Astrocyte (in vitro differentiated cells and primary cell): Measurements from ENCODE around the gene TMEM178B. TPM values are rescaled to one million over a fixed set of nuclear protein-coding genes. Genes with fewer than 3 reads are reported as not detected.

Experiments used
- DNase-seq: peaks from one replicate; pipeline ENCODE4 v3.0.0-alpha.2; 2010; ENCODE audit warnings: low read depth
- FAIRE-seq: peaks from 2 replicates; lab custom pipeline; 2011; peaks lifted over from hg19 to GRCh38; lab: Jason Lieb, UNC
- H2AFZ ChIP-seq: 2 replicates; pipeline ENCODE4 v1.6.0; 2012; ENCODE audit warnings: low read depth, low read length, inconsistent platforms
- H3K27ac ChIP-seq: 2 replicates; pipeline ENCODE4 v1.5.1; 2011; ENCODE audit warnings: low read depth, low read length, inconsistent platforms
- H3K27me3 ChIP-seq: 2 replicates; pipeline ENCODE4 v1.6.0; 2011; ENCODE audit warnings: low read length, inconsistent platforms; ENCODE audit not compliant: insufficient read depth
- H3K36me3 ChIP-seq: 2 replicates; pipeline ENCODE4 v1.5.1; 2011; ENCODE audit warnings: low read length, inconsistent platforms; ENCODE audit not compliant: insufficient read depth
- H3K4me1 ChIP-seq: 2 replicates; pipeline ENCODE4 v1.5.1; 2011; ENCODE audit warnings: low read length, inconsistent platforms; ENCODE audit not compliant: insufficient read depth
- H3K4me2 ChIP-seq: 2 replicates; pipeline ENCODE4 v1.6.0; 2012; ENCODE audit warnings: low read length, inconsistent platforms
- H3K4me3 ChIP-seq: 2 replicates; pipeline ENCODE4 v1.5.1; 2011; ENCODE audit warnings: low read depth, mild to moderate bottlenecking, low read length, inconsistent platforms; ENCODE audit not compliant: insufficient read depth
- H3K79me2 ChIP-seq: 2 replicates; pipeline ENCODE4 v1.6.0; 2012; ENCODE audit warnings: mild to moderate bottlenecking, low read length, inconsistent platforms; ENCODE audit not compliant: insufficient read depth
- H3K9ac ChIP-seq: 2 replicates; pipeline ENCODE4 v1.6.0; 2012; ENCODE audit warnings: mild to moderate bottlenecking, low read length, inconsistent platforms
- H3K9me3 ChIP-seq: 2 replicates; pipeline ENCODE4 v1.5.1; 2012; ENCODE audit warnings: low read depth, mild to moderate bottlenecking, low read length, inconsistent platforms; ENCODE audit not compliant: insufficient read depth
- H4K20me1 ChIP-seq: 2 replicates; pipeline ENCODE4 v1.6.0; 2012; ENCODE audit warnings: low read length, inconsistent platforms; ENCODE audit not compliant: insufficient read depth
- H3K27ac Mint-ChIP-seq: one replicate; pipeline ENCODE4 v1.8.0; 2021; ENCODE audit warnings: mild to moderate bottlenecking, mixed read lengths; ENCODE audit not compliant: unreplicated experiment
- H3K27me3 Mint-ChIP-seq: one replicate; pipeline ENCODE4 v1.8.0; 2021; ENCODE audit warnings: low read depth, mixed read lengths; ENCODE audit not compliant: unreplicated experiment
- H3K36me3 Mint-ChIP-seq: one replicate; pipeline ENCODE4 v1.8.0; 2021; ENCODE audit warnings: low read depth, mixed read lengths; ENCODE audit not compliant: unreplicated experiment
- H3K4me1 Mint-ChIP-seq: one replicate; pipeline ENCODE4 v1.8.0; 2021; ENCODE audit warnings: low read depth, mixed read lengths; ENCODE audit not compliant: unreplicated experiment
- H3K4me3 Mint-ChIP-seq: one replicate; pipeline ENCODE4 v1.8.0; 2021; ENCODE audit warnings: mild to moderate bottlenecking, moderate library complexity, mixed read lengths; ENCODE audit not compliant: unreplicated experiment
- H3K9me3 Mint-ChIP-seq: one replicate; pipeline ENCODE4 v1.8.0; 2021; ENCODE audit warnings: mild to moderate bottlenecking, mixed read lengths; ENCODE audit not compliant: unreplicated experiment
- CTCF ChIP-seq: IDR thresholded peaks from 2 replicates; pipeline ENCODE4 v1.5.1; 2011; ENCODE audit warnings: low read depth, mild to moderate bottlenecking, inconsistent platforms, low read length, moderate library complexity; ENCODE audit not compliant: insufficient read depth
- EZH2 ChIP-seq: IDR thresholded peaks from 2 replicates; pipeline ENCODE4 v1.6.1; 2012; ENCODE audit warnings: mild to moderate bottlenecking, low read length, inconsistent platforms; ENCODE audit not compliant: insufficient read depth
- total RNA-seq: library from RNA; stranded (reverse); gene quantifications from 2 replicates; pipeline ENCODE4 v1.2.1, GENCODE V29; 2021

Gene TMEM178B
- total RNA-seq, 1 donor from 2014 or later, result 3.9 TPM

- H3K4me3 ChIP-seq, result no peak overlapping the region
- no peaks in the 10 kb centered on the region for H3K27me3 Mint-ChIP-seq
- no peaks in the 10 kb centered on the region for H4K20me1 ChIP-seq
- H3K9me3 ChIP-seq, result no peaks in the 10 kb centered on the region
- no peak overlapping the region for H2AFZ ChIP-seq
- H3K27ac ChIP-seq, result no peak overlapping the region
- no peaks in the 10 kb centered on the region for H3K79me2 ChIP-seq
- DNase-seq (no peak), FAIRE-seq (no peak)
- H3K4me2 ChIP-seq, result no peak overlapping the region
- H3K27ac Mint-ChIP-seq, result no peak overlapping the region
- no peak overlapping the region for H3K9ac ChIP-seq
- TF ChIP-seq CTCF (no peak), EZH2 (no peak)
- peaks cover 7% of the 10 kb centered on the region for H3K9me3 Mint-ChIP-seq
- H3K4me3 Mint-ChIP-seq, result no peak overlapping the region
- no peaks in the 10 kb centered on the region for H3K36me3 Mint-ChIP-seq
- H3K4me1 ChIP-seq, result no peaks in the 10 kb centered on the region
- H3K36me3 ChIP-seq, result no peaks in the 10 kb centered on the region
- peaks cover 1% of the 10 kb centered on the region for H3K4me1 Mint-ChIP-seq
- no peaks in the 10 kb centered on the region for H3K27me3 ChIP-seq
Observed at GRCh38 chr7:141257597-141257996, 183.7 kb downstream of the TMEM178B start.

DNA sequence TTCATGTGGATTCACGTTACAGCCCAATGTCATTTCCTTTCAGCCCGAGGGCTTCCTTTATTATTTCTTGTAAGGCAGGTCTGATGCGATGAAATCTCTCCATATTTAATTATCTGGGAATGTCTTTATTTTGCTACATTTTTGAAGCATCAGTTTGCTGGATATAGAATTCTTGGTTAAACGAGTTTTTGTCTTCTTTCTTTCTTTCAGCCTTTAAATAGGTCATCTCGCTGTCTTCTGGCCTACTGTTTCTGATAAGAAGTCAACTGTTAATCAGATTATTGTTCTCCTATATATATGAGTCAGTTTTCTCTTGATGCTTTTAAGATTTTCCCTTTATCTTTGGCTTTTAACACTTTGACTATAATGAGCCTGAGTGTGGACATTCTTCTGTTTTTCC lies 184.7 kb downstream of the TMEM178B start:
- no peaks in the 10 kb centered on the region for H3K36me3 ChIP-seq
- H3K4me3 Mint-ChIP-seq, result no peak overlapping the region
- no peaks in the 10 kb centered on the region for H3K27me3 ChIP-seq
- H3K4me3 ChIP-seq, result no peak overlapping the region
- no peaks in the 10 kb centered on the region for H3K36me3 Mint-ChIP-seq
- no peak overlapping the region for H2AFZ ChIP-seq
- no peak overlapping the region for H3K27ac ChIP-seq
- no peaks in the 10 kb centered on the region for H3K27me3 Mint-ChIP-seq
- H3K9me3 Mint-ChIP-seq, result peaks cover 7% of the 10 kb centered on the region
- no peak for DNase-seq
- no peak for TF ChIP-seq EZH2
- TF ChIP-seq CTCF, result no peak
- H3K9ac ChIP-seq, result no peak overlapping the region
- no peaks in the 10 kb centered on the region for H3K4me1 ChIP-seq
- H3K9me3 ChIP-seq, result no peaks in the 10 kb centered on the region
- no peak overlapping the region for H3K4me2 ChIP-seq
- H3K27ac Mint-ChIP-seq, result no peak overlapping the region
- no peaks in the 10 kb centered on the region for H4K20me1 ChIP-seq
- H3K4me1 Mint-ChIP-seq, result peaks cover 7% of the 10 kb centered on the region
- no peaks in the 10 kb centered on the region for H3K79me2 ChIP-seq
- no peak for FAIRE-seq

DNA sequence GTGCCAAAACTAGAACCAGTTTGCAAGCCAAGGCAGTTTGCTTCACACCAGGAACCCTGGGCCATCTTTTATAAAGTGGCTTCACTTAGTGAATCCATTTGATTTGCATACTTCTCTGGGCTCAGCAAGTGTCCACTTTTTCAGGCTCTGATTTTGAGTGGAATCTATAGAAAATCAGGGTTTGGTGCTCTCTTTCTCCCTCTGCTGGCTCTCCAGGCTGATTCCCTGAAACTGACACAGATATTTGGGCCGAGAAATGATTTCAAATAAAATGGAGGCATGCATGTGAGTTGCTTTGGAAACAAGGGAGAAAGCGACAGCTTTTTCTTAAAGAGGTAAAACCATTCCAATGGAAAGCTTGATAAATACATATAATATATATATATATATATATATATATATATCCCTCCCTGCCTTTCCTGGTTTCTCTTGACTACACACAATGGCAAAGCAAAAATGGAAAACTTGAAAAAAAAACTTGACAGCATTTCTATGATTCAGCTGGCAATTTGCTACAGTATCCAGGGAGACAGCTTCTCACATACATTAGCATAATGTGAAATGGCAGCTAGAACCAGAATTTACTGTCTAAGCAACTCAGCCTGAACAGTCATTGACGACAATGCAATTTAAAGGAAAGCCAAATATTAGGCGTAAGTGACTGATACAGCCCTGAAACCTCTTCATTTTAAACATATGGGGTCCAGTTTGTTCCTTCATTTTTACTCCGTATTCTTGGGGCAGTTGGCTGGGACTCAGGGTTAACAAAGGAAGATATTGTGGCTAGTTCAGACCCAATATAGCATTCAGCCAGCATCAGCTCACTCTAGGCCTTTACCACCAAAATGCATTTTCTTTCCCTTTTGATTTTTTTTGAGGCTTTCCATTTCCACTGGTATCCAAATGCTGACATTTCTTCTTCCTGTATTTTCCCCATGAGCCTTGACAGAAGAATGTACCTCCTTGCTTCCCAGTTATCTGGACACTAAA lies 188.5 kb downstream of the TMEM178B start:
- Histone ChIP-seq H3K36me3 (no peaks in the 10 kb centered on the region), H3K9ac (no peak overlapping the region), H3K4me1 (no peaks in the 10 kb centered on the region), H2AFZ (no peak overlapping the region), H3K4me2 (no peak overlapping the region), H3K4me3 (no peak overlapping the region), H3K79me2 (no peaks in the 10 kb centered on the region), H4K20me1 (no peaks in the 10 kb centered on the region), H3K9me3 (no peaks in the 10 kb centered on the region), H3K27me3 (no peaks in the 10 kb centered on the region), H3K27ac (no peak overlapping the region)
- peak; percentile 43 for TF ChIP-seq CTCF
- TF ChIP-seq EZH2, result no peak
- Mint-ChIP-seq H3K4me3 (no peak overlapping the region), H3K27me3 (no peaks in the 10 kb centered on the region), H3K36me3 (no peaks in the 10 kb centered on the region), H3K4me1 (peaks cover 7% of the 10 kb centered on the region), H3K9me3 (peaks cover 3% of the 10 kb centered on the region), H3K27ac (no peak overlapping the region)
- DNase-seq, result no peak
- FAIRE-seq, result no peak
